Skin of body (tissue), 2 donors: ENCODE results near the gene NIT1. TPM values are rescaled to one million over a fixed set of nuclear protein-coding genes. Genes with fewer than 3 reads are reported as not detected.

ENCODE experiments used
- DNase-seq: peaks from one replicate; lab custom pipeline; 2025; lab: John Stamatoyannopoulos, UW
- total RNA-seq: library from RNA; depleted of rRNA; stranded (reverse); fragments of >200 nt; gene quantifications from one replicate; pipeline ENCODE4 v1.2.3, GENCODE V29; 2014

NIT1 gene
- total RNA-seq, result 19.3 TPM

DNA sequence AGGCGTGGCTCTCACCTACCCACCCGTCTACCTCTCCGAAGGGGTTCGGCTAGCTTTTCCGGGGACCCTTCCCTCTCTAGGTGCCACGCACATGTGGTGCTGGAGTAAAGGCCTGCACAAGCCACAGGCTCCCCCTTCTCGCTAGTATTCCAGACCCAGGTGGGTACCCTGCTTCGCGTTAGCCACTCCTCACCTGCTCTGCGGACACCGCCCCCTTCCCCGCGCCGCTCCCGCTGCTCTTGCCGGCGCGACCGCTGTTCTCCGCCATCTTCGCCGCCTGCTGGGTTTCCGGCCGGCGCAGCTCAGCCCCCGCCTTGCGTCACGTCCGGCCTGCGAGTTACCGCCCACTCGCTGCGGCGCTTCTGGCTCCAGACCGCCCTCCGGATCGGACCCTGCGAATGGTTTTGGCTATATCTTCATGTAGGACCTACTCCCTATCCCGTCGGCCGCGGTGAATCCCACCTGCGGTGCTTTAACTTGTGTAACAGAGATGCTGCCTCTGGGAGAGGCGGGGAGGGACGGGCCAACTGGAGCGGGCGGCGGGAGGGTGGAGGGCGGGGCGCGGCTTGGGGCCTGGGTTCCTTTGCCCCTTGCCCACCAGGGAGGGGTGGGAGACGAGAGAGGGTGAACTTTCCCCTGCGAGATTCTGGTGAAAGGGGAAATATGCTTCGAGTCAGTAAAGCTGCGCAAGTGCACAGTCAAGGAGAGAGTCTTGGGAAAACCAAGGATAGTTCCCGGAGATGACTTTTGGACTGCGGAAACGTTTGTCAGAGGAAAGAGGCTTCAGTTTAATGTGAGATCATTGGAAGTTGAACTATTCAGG is at the start of gene NIT1, which contains the start of gene PFDN2:
TSS of gene NIT1 (plus strand) at position 347 of the 823 bp plus-strand sequence. CDS start at position 419, 72 bp downstream.
TSS of gene PFDN2 (minus strand) at position 279 of the 823 bp plus-strand sequence. CDS start at position 268, 11 bp downstream.
- peak; percentile 85 for DNase-seq

DNA sequence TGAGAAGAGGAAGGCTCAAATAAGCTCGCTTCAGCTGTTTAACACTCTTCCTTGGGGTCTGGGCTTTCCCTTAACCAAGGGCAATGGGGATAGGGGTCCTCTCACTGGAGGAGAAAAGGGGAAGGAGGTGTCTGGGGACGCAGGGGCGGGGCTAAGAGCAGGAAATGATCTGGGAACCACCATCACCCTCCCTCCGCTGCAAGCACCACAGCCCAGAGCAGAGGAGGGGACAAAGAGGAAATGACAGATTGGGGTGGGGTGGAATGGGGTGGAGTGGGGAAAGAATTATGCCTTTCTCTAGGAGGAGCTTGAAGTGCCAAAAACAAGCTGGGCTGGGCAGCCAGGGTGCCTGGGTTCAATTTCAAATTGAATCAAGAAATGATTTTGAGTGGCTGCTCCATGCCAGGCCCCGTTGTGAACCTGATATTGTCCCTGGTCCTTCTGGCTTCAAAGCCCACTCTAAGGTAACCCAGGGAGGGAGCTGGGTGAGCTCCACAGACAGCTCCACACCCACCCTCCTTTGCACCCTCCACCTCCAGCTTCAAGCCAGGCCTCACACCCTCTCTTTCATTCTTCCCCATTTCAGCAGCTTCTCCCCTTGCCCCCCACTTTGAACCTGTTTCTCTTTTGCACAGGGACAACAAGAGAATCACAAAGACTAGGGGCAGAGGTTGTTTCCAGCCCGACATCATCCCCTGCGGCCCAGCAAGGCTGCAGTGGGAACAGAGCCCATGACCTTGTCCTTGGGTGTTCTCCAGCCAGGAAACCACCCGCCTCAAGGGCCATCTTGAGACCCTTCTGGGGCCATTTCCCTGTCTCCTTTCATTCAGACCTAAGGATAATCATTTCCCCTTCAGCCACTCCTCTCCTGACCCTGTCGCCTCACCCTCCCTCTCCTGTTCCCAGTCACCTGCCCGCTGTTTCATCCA is 49.3 kb upstream of the NIT1 start:
- no peak for DNase-seq

GRCh38 chr1:161069241-161069640 is 48.7 kb upstream of the NIT1 start:
- no peak for DNase-seq

GRCh38 chr1:161069731-161070270 is 48.1 kb upstream of the NIT1 start, which contains the start of gene ARHGAP30:
Gene ARHGAP30, minus strand, starts transcription at chr1:161069891. Its CDS starts 267 bp downstream, at chr1:161069624.
- DNase-seq, result no peak

GRCh38 chr1:161070761-161071160 is 47.1 kb upstream of the NIT1 start:
- no peak for DNase-seq

DNA sequence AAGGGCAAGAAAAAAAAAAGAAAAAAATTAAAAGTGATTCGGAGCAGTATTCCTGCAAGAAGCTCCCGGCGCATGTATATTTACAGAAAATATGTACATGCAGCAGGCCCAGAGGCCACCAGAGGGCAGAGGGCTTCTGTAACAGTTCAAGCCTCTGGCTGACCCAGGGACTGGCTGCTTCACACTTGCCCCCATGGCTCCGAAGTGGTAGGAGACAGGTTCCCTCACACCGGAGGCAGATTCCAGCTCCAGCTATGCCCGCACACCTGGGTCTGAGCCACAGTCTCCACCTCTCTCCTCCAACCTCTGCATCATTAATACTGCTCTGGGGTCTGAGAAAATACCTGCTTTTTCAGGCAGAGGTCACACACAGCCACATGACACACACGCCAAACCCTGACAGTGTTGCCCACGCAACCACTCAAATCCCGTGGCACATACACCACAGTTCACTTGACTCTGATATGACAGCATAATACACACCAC is 46.0 kb upstream of the NIT1 start:
- no peak for DNase-seq

- DNase-seq, result no peak
These were observed 45.0 kb upstream of the NIT1 start for GRCh38 chr1:161072751-161073449.

DNA sequence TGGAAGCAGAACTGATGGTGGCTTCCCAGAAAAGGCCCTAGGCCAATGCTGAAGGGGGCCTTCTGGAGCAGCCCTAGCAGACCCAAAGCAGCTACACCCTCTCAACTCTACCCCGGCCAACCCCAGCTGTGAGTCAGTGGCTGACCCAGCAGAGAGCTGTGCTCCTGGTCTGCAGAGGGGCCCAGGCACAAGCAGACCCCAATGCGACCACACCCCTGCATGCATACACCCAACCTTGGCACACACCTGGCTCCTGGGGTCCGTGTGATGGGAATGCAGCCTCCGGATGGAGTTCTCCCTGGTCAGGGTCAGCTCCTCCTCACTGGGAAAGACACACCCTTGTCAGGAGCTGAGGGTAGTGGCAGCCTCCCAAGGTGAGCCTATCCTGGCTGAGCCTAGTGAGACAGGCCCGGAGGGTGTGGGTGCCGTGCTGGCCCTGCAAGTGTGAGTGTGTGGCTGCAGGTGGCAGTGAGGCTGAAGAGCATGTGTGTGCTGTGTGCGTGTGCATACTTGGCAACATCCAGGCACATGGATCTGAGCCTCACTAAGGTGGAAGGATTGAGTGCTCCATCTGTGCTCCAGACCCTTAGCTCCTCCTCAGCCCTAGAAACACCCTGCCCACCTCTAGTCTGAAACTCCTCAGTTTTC is 44.3 kb upstream of the NIT1 start:
- no peak for DNase-seq

GRCh38 chr1:161074676-161075368 is 43.1 kb upstream of the NIT1 start:
- DNase-seq, result no peak

- DNase-seq, result no peak
These were observed 41.5 kb upstream of the NIT1 start for GRCh38 chr1:161076410-161076809.

- no peak for DNase-seq
These were observed 40.5 kb upstream of the NIT1 start for GRCh38 chr1:161077426-161077825.

GRCh38 chr1:161079436-161080110 is 38.3 kb upstream of the NIT1 start:
- no peak for DNase-seq

DNA sequence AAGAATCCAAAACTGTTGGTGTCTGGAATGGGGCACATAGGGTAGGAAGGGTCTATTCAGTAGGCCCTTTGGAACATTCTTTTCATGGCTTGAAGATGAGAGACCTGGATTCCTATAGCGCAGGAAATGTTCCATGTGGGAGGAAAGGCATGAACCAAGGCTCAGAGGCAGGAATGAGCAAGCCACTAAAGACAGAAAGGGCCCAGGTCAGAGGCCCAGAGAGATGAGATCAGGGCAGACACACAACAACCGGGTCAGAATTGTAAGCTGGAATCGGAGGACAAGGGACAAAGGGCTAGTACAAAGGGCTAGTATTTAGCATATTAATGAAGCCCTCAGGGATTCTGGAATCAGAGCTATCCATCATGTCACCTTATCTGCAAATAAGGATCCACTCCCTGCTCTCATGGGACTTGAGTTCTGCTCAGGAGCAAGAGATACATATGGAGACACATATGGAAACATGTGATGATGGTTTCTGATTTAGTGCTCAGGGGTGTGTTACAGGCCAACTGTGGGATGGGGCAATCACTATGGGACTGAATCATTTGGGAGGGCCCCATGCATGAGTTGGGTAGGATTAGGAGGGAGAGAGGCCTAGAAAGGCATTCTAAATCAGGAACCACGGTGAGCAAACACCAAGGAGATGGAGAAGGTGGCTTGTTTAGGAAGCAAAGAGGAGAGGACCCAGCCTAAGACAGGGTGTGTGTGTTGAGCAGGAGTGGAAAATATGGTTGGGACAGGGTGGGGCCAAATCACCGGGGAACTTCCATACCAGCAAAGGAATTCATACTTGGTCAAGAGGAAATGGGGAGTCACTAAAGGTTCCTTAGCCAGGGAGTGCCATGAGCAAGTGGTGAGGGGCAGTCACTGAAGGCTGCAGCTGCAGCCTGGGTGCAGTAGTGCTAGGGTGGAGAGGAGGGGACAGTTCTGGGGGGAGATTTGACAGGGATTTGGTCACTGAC is 37.2 kb upstream of the NIT1 start:
- DNase-seq, result no peak

DNA sequence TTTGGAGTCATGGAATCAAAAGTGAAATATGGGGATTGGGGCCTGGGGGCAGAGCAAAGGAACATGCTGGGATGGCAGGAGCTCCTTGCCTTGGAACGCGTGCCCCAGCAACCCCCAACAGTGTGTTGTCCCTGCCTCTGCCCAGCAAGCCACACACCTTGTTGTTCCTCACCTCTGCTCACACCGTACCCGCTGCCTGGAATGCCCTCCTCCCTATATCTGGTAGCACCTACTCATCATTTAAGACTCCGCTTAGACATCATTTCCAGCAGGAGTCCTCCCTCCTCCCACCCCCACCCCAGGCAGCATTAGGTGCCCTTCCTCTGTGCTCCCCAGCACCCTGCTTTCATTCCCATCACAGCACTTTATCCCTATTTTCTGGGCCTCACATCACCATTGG is 36.4 kb upstream of the NIT1 start:
- DNase-seq, result no peak

- no peak for DNase-seq
These were observed 35.4 kb upstream of the NIT1 start for GRCh38 chr1:161082483-161082882.

GRCh38 chr1:161082996-161083747 is 34.7 kb upstream of the NIT1 start:
- no peak for DNase-seq
